A172 (cell line): ENCODE results near the gene CALHM1. TPM values are rescaled to one million over a fixed set of nuclear protein-coding genes. Genes with fewer than 3 reads are reported as not detected.
"Not testable (repeated sequence)": the region's sequence is repeated elsewhere in the genome, so short reads cannot be mapped to it uniquely, and the experiment has no call there.

ENCODE experiments used
- DNase-seq: peaks from one replicate; pipeline ENCODE4 v3.0.0-alpha.2; 2015; ENCODE audit warnings: low spot score
- total RNA-seq: library from RNA; depleted of rRNA; stranded (reverse); fragments of >200 nt; shearing (Covaris generic); gene quantifications from 2 replicates; pipeline ENCODE4 v1.2.3, GENCODE V29; 2014; rRNA removed

CALHM1 gene
- not detected in 2 replicates for total RNA-seq

GRCh38 chr10:103458720-103459119, at the start of gene CALHM1:
Gene CALHM1 (minus strand): TSS chr10:103458900. CDS start chr10:103458751, 149 bp downstream.
- DNase-seq, result no peak

GRCh38 chr10:103507235-103508191, 48.8 kb upstream of the CALHM1 start:
- DNase-seq, result no peak

GRCh38 chr10:103506061-103506460, 47.4 kb upstream of the CALHM1 start:
- no peak for DNase-seq

- peak; percentile 99 for DNase-seq
Observed at GRCh38 chr10:103504181-103504783, 45.6 kb upstream of the CALHM1 start.

GRCh38 chr10:103503777-103504176, 45.1 kb upstream of the CALHM1 start:
- not testable (repeated sequence) for DNase-seq

- no peak for DNase-seq
Observed at GRCh38 chr10:103502849-103503660, 44.4 kb upstream of the CALHM1 start.

- no peak for DNase-seq
Observed at GRCh38 chr10:103501186-103501585, 42.5 kb upstream of the CALHM1 start.

GRCh38 chr10:103500481-103500880, 41.8 kb upstream of the CALHM1 start:
- DNase-seq, result no peak

- DNase-seq, result no peak
Observed at GRCh38 chr10:103499881-103500280, 41.2 kb upstream of the CALHM1 start.

GRCh38 chr10:103498936-103499638, 40.4 kb upstream of the CALHM1 start:
- DNase-seq, result no peak

GRCh38 chr10:103497161-103497915, 38.6 kb upstream of the CALHM1 start:
- DNase-seq, result no peak

GRCh38 chr10:103495321-103495720, 36.6 kb upstream of the CALHM1 start:
- no peak for DNase-seq

GRCh38 chr10:103493916-103494877, 35.5 kb upstream of the CALHM1 start:
- no peak for DNase-seq

- DNase-seq, result no peak
Observed at GRCh38 chr10:103493362-103493915, 34.7 kb upstream of the CALHM1 start, which contains the start of gene NEURL1. Gene NEURL1 (plus strand): TSS chr10:103493705. CDS start chr10:103494388, 683 bp downstream.

- no peak for DNase-seq
Observed at GRCh38 chr10:103492655-103493261, 34.1 kb upstream of the CALHM1 start.

GRCh38 chr10:103491729-103492364, 33.1 kb upstream of the CALHM1 start:
- peak; percentile 96 for DNase-seq

GRCh38 chr10:103490986-103491314, 32.2 kb upstream of the CALHM1 start:
- no peak for DNase-seq

- DNase-seq, result no peak
Observed at GRCh38 chr10:103487410-103487708, 28.7 kb upstream of the CALHM1 start.
